Hepatocyte (in vitro differentiated cells): ENCODE data around the gene WDR90. TPM values are rescaled to one million over a fixed set of nuclear protein-coding genes. Genes with fewer than 3 reads are reported as not detected.

Experiments used
- DNase-seq: peaks from one replicate; pipeline ENCODE4 v3.0.0-alpha.2; 2016; ENCODE audit warnings: low spot score
- H2AFZ ChIP-seq: fragments of 200-600 bp; sonication (generic); 2 replicates; pipeline ENCODE4 v1.6.0; 2016; ENCODE audit warnings: antibody characterized with exemption, mild to moderate bottlenecking
- H3K27ac ChIP-seq: fragments of 200-600 bp; sonication (generic); 2 replicates; pipeline ENCODE4 v1.5.1; 2016; ENCODE audit warnings: mild to moderate bottlenecking
- H3K27me3 ChIP-seq: fragments of 200-600 bp; sonication (generic); 2 replicates; pipeline ENCODE4 v1.6.1; 2016
- H3K36me3 ChIP-seq: fragments of 200-600 bp; sonication (generic); replicated peaks from 2 replicates; pipeline ENCODE4 v1.5.1; 2016; ENCODE audit warnings: low read depth; ENCODE audit not compliant: insufficient read depth
- H3K4me1 ChIP-seq: fragments of 200-600 bp; sonication (generic); 2 replicates; pipeline ENCODE4 v1.5.1; 2016; ENCODE audit warnings: mild to moderate bottlenecking, moderate library complexity; ENCODE audit not compliant: insufficient read depth
- H3K4me2 ChIP-seq: fragments of 200-600 bp; sonication (generic); 2 replicates; pipeline ENCODE4 v1.6.0; 2016
- H3K4me3 ChIP-seq: fragments of 200-600 bp; sonication (generic); 2 replicates; pipeline ENCODE4 v1.5.1; 2016; ENCODE audit warnings: mild to moderate bottlenecking
- H3K79me2 ChIP-seq: fragments of 200-600 bp; sonication (generic); 2 replicates; pipeline ENCODE4 v1.6.0; 2017; ENCODE audit warnings: mild to moderate bottlenecking
- H3K9me2 ChIP-seq: fragments of 200-600 bp; sonication (generic); replicated peaks from 2 replicates; pipeline ENCODE4 v1.6.0; 2017; ENCODE audit warnings: mild to moderate bottlenecking; ENCODE audit not compliant: insufficient read depth
- H3K9me3 ChIP-seq: fragments of 200-600 bp; sonication (generic); 2 replicates; pipeline ENCODE4 v1.5.1; 2016; ENCODE audit warnings: low read depth, mild to moderate bottlenecking
- H4K20me1 ChIP-seq: fragments of 200-600 bp; sonication (generic); 2 replicates; pipeline ENCODE4 v1.6.0; 2016; ENCODE audit warnings: mild to moderate bottlenecking; ENCODE audit not compliant: insufficient read depth, poor library complexity, severe bottlenecking
- CTCF ChIP-seq: fragments of 200-600 bp; sonication (generic); IDR thresholded peaks from 2 replicates; pipeline ENCODE4 v1.5.1; 2016; ENCODE audit warnings: antibody characterized with exemption, mild to moderate bottlenecking; ENCODE audit not compliant: poor library complexity
- EZH2 ChIP-seq: fragments of 200-600 bp; sonication (generic); IDR thresholded peaks from 2 replicates; pipeline ENCODE4 v1.6.1; 2016; ENCODE audit warnings: antibody characterized with exemption, mild to moderate bottlenecking, borderline replicate concordance
- EZH2phosphoT487 ChIP-seq: fragments of 200-600 bp; sonication (generic); IDR thresholded peaks from one replicate; pipeline ENCODE4 v1.6.1; 2018; ENCODE audit warnings: antibody characterized with exemption, mild to moderate bottlenecking, low read depth, moderate library complexity; ENCODE audit not compliant: unreplicated experiment, severe bottlenecking
- WGBS: methylation state at CpG from one replicate; pipeline ENCODE4 v1.1.6; 2016; ENCODE audit warnings: low lambda C conversion rate; ENCODE audit errors: missing lambda C conversion rate; 5-methylcytosine and 5-hydroxymethylcytosine counted together
- polyA plus RNA-seq: library from polyadenylated mRNA; unstranded; fragments of >200 nt; fragmentation: Nextera tagmentation; extraction: Ambion mirVana; gene quantifications from 2 replicates; pipeline ENCODE4 v1.2.1, GENCODE V29; 2016
- total RNA-seq: library from RNA; depleted of rRNA; stranded (reverse); fragments of >200 nt; gene quantifications from 2 replicates; pipeline ENCODE4 v1.2.3, GENCODE V29; 2014

WDR90 gene
- total and polyA plus RNA-seq, 2 experiments from 2014 or later: 14.4 to 25.1 TPM

GRCh38 chr16:606656-607307 is 42.4 kb upstream of the WDR90 start:
- TF ChIP-seq CTCF: no peak
- no peak for TF ChIP-seq EZH2phosphoT487
- no peak for TF ChIP-seq EZH2
- peaks cover 16% of the 10 kb centered on the region for H4K20me1 ChIP-seq
- no peak overlapping the region for H3K4me3 ChIP-seq
- H2AFZ ChIP-seq: no peak overlapping the region
- 96% methylated on average over 22 of the region's 22 CpGs for WGBS
- peaks cover 83% of the 10 kb centered on the region for H3K79me2 ChIP-seq
- no peaks in the 10 kb centered on the region for H3K9me2 ChIP-seq
- H3K27me3 ChIP-seq: no peaks in the 10 kb centered on the region
- no peak overlapping the region for H3K27ac ChIP-seq
- no peaks in the 10 kb centered on the region for H3K4me1 ChIP-seq
- H3K36me3 ChIP-seq: no peaks in the 10 kb centered on the region
- no peak for DNase-seq
- H3K9me3 ChIP-seq: no peaks in the 10 kb centered on the region
- H3K4me2 ChIP-seq: no peak overlapping the region

DNA sequence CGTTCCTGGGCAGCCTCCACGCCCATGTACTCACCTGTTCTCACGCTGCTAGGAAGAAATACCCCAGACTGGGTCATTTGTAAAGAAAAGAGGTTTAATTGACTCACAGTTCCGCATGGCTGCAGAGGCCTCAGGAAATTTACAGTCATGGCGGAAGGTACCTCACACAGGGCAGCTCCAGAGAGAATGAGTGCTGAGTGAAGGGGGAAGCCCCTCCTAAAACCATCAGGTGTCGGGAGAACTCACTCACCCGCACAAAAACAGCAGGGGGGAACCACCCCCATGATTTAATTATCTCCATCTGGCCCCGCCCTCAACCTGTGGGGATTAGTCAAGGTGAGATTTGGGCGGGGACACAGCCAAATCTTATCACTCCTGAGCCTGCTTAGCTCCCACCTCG is 41.1 kb upstream of the WDR90 start:
- H3K27ac ChIP-seq: no peak overlapping the region
- peaks cover 16% of the 10 kb centered on the region for H4K20me1 ChIP-seq
- no peak overlapping the region for H2AFZ ChIP-seq
- peaks cover 71% of the 10 kb centered on the region for H3K79me2 ChIP-seq
- no peaks in the 10 kb centered on the region for H3K9me2 ChIP-seq
- 82% methylated on average over 10 of the region's 10 CpGs for WGBS
- H3K27me3 ChIP-seq: no peaks in the 10 kb centered on the region
- H3K4me1 ChIP-seq: no peaks in the 10 kb centered on the region
- H3K4me3 ChIP-seq: no peak overlapping the region
- H3K4me2 ChIP-seq: no peak overlapping the region
- H3K9me3 ChIP-seq: no peaks in the 10 kb centered on the region
- TF ChIP-seq EZH2phosphoT487 (no peak), CTCF (no peak), EZH2 (no peak)
- no peak for DNase-seq
- no peaks in the 10 kb centered on the region for H3K36me3 ChIP-seq

DNA sequence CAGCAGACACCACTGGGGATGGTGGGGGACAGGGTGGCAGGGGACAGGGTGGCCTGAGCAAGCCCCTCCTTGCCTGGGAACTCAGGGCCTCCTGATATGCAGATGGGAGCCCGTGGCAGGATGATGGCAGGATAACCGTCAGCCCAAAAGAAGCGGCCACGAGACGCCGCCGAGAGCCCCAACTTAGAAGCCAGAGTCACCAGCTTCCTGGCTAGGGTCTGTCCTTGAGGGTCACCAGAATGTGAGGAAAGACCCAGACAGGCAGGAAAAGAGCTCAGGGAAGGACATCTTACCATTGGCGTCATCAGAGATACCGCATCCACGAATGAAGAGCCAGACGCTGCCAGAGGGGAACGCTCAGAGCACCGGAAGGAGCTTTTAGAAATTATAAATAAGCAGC is 39.8 kb upstream of the WDR90 start:
- Histone ChIP-seq H2AFZ (no peak overlapping the region), H3K27me3 (no peaks in the 10 kb centered on the region), H3K4me3 (no peak overlapping the region), H4K20me1 (peaks cover 11% of the 10 kb centered on the region), H3K79me2 (peaks cover 63% of the 10 kb centered on the region), H3K27ac (no peak overlapping the region), H3K36me3 (no peaks in the 10 kb centered on the region), H3K4me1 (no peaks in the 10 kb centered on the region), H3K9me3 (no peaks in the 10 kb centered on the region), H3K4me2 (no peak overlapping the region), H3K9me2 (no peaks in the 10 kb centered on the region)
- no peak for DNase-seq
- 97% methylated on average over 13 of the region's 13 CpGs for WGBS
- TF ChIP-seq EZH2 (no peak), EZH2phosphoT487 (no peak), CTCF (no peak)
